CD4-positive, alpha-beta T cell treated with Interleukin-1 beta for 1 hour (primary cell): Measurements from ENCODE around the gene CYP2S1.
"Not testable (repeated sequence)": the region's sequence is repeated elsewhere in the genome, so short reads cannot be mapped to it uniquely, and the experiment has no call there.

Experiments
- DNase-seq, 2 donors: peaks; one replicate each; pipeline ENCODE4 v3.0.0-alpha.2; 2020 to 2022

CYP2S1 gene

GRCh38 chr19:41192574-41193429 lies at the start of gene CYP2S1:
CYP2S1 (plus strand) TSS chr19:41193219; CDS start chr19:41193265, 46 bp downstream.
- DNase-seq, result no peak

- DNase-seq, result peak; percentile 86 to 90
These were observed 48.6 kb upstream of the CYP2S1 start for GRCh38 chr19:41144403-41144802.

GRCh38 chr19:41149831-41150230 lies 43.2 kb upstream of the CYP2S1 start:
- DNase-seq, result no peak

- DNase-seq, result not testable (repeated sequence)
These were observed 42.0 kb upstream of the CYP2S1 start for GRCh38 chr19:41150986-41151385.

GRCh38 chr19:41154060-41154459 lies 39.0 kb upstream of the CYP2S1 start:
- DNase-seq, result no peak

GRCh38 chr19:41156207-41156606 lies 36.8 kb upstream of the CYP2S1 start:
- DNase-seq, result no peak

GRCh38 chr19:41159881-41160280 lies 33.1 kb upstream of the CYP2S1 start:
- DNase-seq, result no peak

GRCh38 chr19:41161903-41162302 lies 31.1 kb upstream of the CYP2S1 start:
- DNase-seq, result no peak

GRCh38 chr19:41166944-41167804 lies 25.8 kb upstream of the CYP2S1 start:
- DNase-seq, result no peak

- DNase-seq, result no peak
These were observed 20.5 kb upstream of the CYP2S1 start for GRCh38 chr19:41172297-41173164.

GRCh38 chr19:41174297-41174928 lies 18.6 kb upstream of the CYP2S1 start:
- no peak for DNase-seq

GRCh38 chr19:41175801-41176777 lies 16.9 kb upstream of the CYP2S1 start:
- peak; percentile 35 to 64 for DNase-seq

- not testable (repeated sequence) for DNase-seq
These were observed 12.8 kb upstream of the CYP2S1 start for GRCh38 chr19:41180173-41180572.

GRCh38 chr19:41186971-41187883 lies 5.8 kb upstream of the CYP2S1 start:
- no peak for DNase-seq

GRCh38 chr19:41187884-41188279 lies 5.1 kb upstream of the CYP2S1 start:
- DNase-seq, result no peak

GRCh38 chr19:41189425-41190065 lies 3.5 kb upstream of the CYP2S1 start:
- no peak for DNase-seq

GRCh38 chr19:41193430-41194156 lies 574 bp downstream of the CYP2S1 start:
- DNase-seq, result no peak

- no peak for DNase-seq
These were observed 1.1 kb downstream of the CYP2S1 start for GRCh38 chr19:41194157-41194552.
